Naive B cell (primary cell): ENCODE results near the gene PANK4. TPM values are rescaled to one million over a fixed set of nuclear protein-coding genes. Genes with fewer than 3 reads are reported as not detected.
"Not testable (repeated sequence)": the region's sequence is repeated elsewhere in the genome, so short reads cannot be mapped to it uniquely, and the experiment has no call there.

ENCODE experiments used
- ATAC-seq, 2 donors: fragments of 150-1000 bp; cut with Tn5 transposase; 2 replicates each; pipeline ENCODE4 v1.10.0; 2021; ENCODE audit warnings: low read depth in 2 of 2, mild to moderate bottlenecking in 2 of 2, moderate library complexity in 2 of 2
- DNase-seq: peaks from one replicate; pipeline ENCODE4 v3.0.0; 2022
- H3K27ac Mint-ChIP-seq, 6 donors: one replicate each; pipeline ENCODE4 v1.8.0; 2020 to 2022; ENCODE audit warnings: mild to moderate bottlenecking in 6 of 6, mixed read lengths in 6 of 6, moderate library complexity in 5 of 6, inconsistent platforms in 2 of 6
- H3K27me3 Mint-ChIP-seq, 3 donors: one replicate each; pipeline ENCODE4 v1.8.0; 2021 to 2022; ENCODE audit warnings: mixed read lengths in 3 of 3, mild to moderate bottlenecking in 1 of 3
- H3K36me3 Mint-ChIP-seq, 2 donors: one replicate each; pipeline ENCODE4 v1.8.0; 2020 to 2022; ENCODE audit warnings: mixed read lengths in 2 of 2, inconsistent platforms in 1 of 2, mild to moderate bottlenecking in 1 of 2
- H3K4me1 Mint-ChIP-seq, 3 donors: one replicate each; pipeline ENCODE4 v1.8.0; 2020 to 2022; ENCODE audit warnings: mixed read lengths in 3 of 3, inconsistent platforms in 1 of 3, mild to moderate bottlenecking in 1 of 3, moderate library complexity in 1 of 3
- H3K4me3 Mint-ChIP-seq, 8 donors: one replicate each; pipeline ENCODE4 v1.8.0; 2020 to 2022; ENCODE audit warnings: mild to moderate bottlenecking in 8 of 8, mixed read lengths in 8 of 8, moderate library complexity in 8 of 8, inconsistent platforms in 2 of 8
- H3K9me3 Mint-ChIP-seq, 7 donors: one replicate each; pipeline ENCODE4 v1.8.0; 2020 to 2022; ENCODE audit warnings: mixed read lengths in 7 of 7, mild to moderate bottlenecking in 5 of 7, inconsistent platforms in 2 of 7, moderate library complexity in 1 of 7
- polyA plus RNA-seq, 6 donors: library from polyadenylated mRNA; unstranded; fragments of 300-500 nt; fragmentation: Illumina TruSeq; gene quantifications; one replicate each; pipeline ENCODE4 v1.2.3, GENCODE V29; 2021; ENCODE audit warnings: low read depth in 6 of 6

PANK4 gene
- polyA plus RNA-seq = 10 to 100 TPM in 3 of 6 donors, 1 to 10 TPM in 3; 8.6 to 22.2 (median 9.9) TPM

DNA sequence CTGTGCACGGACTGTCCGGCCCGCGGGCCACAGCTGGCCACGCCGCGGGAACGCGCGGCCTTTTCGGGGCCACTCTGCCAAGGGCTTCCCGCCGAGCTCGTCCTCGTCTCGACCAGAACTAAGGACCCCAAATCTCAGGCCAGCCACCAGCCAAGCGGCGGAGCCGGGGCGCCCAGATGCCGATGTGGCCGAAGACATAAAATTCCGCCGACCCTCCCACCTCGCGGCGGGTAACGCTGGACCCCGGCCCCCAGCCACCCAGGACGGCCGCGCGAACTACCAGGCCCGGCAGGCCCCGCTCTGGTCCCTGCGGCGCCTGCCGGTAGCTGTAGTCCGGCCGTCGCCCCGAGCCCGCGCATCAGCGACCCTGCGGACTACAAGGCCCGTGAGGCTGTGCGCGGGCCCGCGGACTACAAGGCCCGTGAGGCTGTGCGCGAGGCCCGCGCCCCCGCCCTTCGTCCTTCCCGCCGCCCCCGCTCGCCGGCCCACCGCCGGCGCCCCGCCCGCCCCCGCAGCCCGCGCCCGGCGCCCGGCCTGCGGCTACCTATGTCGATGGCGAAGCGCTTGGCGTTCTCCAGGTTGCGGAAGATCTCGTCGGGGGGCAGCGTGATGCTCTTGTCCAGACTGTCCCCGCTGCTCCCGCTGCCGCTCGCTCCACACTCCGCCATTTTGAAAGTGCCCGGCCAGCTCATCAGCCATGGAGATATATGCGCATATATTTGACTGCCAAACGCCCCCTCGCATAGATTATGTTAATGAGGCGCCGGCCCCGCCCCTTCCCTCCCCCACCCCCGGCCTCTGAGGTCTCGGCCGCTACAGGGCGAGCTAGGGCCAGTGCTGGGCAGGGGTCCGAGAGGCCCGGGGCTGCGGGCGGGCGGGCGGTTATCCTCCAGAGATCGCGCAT lies at the start of gene PANK4:
PANK4 (minus strand) TSS at position 677 of the 904 bp plus-strand sequence; CDS start at position 668, 9 bp downstream.
- DNase-seq (peak; percentile 87), ATAC-seq (peak; percentile 90 to 91)
- Mint-ChIP-seq H3K36me3 (no peaks in the 10 kb centered on the region), H3K27me3 (peaks cover 0 to 17% (median 5%) of the 10 kb centered on the region in 3 donors), H3K27ac (peak within 1 kb of the TSS; percentile 92 to 99 (median 98)), H3K9me3 (no peaks in the 10 kb centered on the region), H3K4me3 (peak within 1 kb of the TSS; percentile 92 to 99 (median 98)), H3K4me1 (peaks cover 16 to 41% (median 41%) of the 10 kb centered on the region in 3 donors)

DNA sequence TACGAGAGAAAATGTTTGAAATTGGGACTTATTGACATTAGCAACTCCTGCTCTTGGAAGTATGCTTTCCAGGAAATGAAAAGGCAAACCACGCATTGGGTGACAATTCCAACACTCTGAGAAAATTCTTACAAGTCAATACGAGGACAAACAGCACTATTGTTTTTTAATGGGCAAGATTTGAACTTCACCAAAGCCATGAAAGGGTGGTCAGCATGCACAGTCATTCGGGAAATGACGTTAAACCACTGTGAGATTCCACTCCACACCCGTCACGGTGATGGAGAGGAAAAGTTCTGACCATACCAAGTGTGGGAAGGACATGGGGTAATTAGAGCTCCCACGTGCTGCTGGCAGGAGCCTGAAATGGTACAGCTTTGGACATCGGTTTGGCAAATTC lies 48.0 kb upstream of the PANK4 start:
- peaks cover 0 to 14% (median 10%) of the 10 kb centered on the region in 7 donors for H3K9me3 Mint-ChIP-seq
- ATAC-seq = no peak
- H3K27ac Mint-ChIP-seq = peak overlapping the region in 1 of 6 donors; percentile 59
- no peak for DNase-seq
- peaks cover 30 to 53% (median 32%) of the 10 kb centered on the region in 3 donors for H3K4me1 Mint-ChIP-seq
- peak overlapping the region in 1 of 8 donors; percentile 62 for H3K4me3 Mint-ChIP-seq
- H3K36me3 Mint-ChIP-seq = peaks cover 0 to 24% of the 10 kb centered on the region in 2 donors
- H3K27me3 Mint-ChIP-seq = no peaks in the 10 kb centered on the region

DNA sequence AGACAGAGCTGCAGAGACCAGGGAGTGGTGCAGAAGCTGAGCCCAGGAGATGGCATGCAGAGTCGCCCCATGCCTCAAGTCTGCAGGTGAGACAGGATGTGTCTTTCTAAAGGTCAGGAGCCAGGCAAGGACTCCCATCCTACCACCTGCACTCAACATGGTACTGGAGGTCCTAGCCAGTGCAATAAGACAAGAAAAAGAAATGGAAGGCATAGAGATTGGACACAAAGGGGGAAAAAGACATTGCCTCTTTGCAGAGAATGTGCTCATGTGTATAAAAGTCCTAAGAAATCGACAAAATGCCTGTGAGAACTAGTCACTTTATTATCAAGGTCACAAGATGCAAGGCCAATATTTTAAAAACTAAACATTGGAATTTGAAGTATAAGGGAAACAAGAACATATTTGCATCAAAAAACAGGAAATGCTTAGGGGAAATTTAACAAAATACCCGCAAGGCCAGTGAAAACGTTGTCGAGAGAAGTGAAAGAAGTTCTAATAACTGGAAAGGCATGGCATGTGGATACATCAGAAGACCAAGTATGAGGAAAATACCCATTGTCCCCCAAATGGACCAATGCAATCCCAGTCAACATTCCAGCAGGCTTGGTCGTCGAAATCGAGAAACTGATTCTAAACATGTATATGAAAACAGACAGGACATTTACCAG lies 47.0 kb upstream of the PANK4 start:
- no peaks in the 10 kb centered on the region for H3K27me3 Mint-ChIP-seq
- no peak for DNase-seq
- peaks cover 0 to 17% of the 10 kb centered on the region in 2 donors for H3K36me3 Mint-ChIP-seq
- H3K4me1 Mint-ChIP-seq = peaks cover 22 to 44% (median 22%) of the 10 kb centered on the region in 3 donors
- ATAC-seq = no peak
- peaks cover 0 to 14% (median 10%) of the 10 kb centered on the region in 7 donors for H3K9me3 Mint-ChIP-seq
- H3K27ac Mint-ChIP-seq = peak overlapping the region in 4 of 6 donors; percentile 14 to 80 (median 68)
- H3K4me3 Mint-ChIP-seq = peak overlapping the region in 3 of 8 donors; percentile 18 to 36 (median 23)

DNA sequence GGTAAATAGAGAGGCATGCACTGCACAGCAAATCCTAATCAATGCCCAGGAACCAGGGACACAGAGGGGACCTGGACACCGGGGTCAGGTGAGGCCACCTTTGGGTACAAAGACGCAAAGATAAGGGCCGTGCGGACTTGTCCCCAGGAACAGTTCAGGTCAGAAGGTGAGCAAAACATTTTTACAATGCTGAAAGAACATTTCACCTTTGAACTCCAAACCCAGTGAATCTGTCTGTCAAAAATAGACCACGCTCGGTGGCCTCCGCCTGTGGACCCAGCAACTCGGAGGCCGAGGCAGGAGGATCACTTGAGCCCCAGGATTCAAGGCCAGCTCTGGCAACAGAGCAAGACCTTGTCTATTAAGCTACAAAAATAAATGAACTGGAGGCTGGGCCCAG lies 45.0 kb upstream of the PANK4 start:
- Mint-ChIP-seq H3K4me1 (peaks cover 13 to 25% (median 14%) of the 10 kb centered on the region in 3 donors), H3K4me3 (no peak overlapping the region), H3K27me3 (no peaks in the 10 kb centered on the region), H3K27ac (peak overlapping the region in 1 of 6 donors; percentile 52), H3K9me3 (peaks cover 0 to 14% (median 10%) of the 10 kb centered on the region in 7 donors), H3K36me3 (peaks cover 0 to 17% of the 10 kb centered on the region in 2 donors)
- ATAC-seq = no peak
- DNase-seq = no peak

DNA sequence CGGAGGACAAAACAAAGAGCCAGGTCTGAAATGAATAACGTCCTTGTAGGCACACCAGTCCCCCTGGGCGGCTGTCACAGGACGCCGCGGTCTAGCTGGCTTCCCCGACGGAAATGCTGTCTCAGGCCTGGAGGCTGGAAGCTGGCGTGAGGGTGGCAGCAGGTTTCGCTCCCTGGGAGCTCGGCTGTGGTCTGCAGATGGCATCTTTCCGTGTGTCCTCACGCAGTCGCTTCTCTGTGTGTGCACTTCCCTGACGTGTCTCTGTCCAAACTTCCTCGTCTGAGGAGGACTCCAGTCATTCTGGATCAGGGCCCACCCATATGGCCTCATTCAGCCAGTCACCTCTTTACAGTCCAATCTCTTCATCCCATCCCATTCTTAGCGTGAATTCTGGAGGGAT lies 43.9 kb upstream of the PANK4 start:
- DNase-seq (no peak), ATAC-seq (no peak)
- H3K9me3 Mint-ChIP-seq = peaks cover 0 to 14% (median 10%) of the 10 kb centered on the region in 7 donors
- no peak overlapping the region for H3K4me3 Mint-ChIP-seq
- H3K27ac Mint-ChIP-seq = peak overlapping the region in 1 of 6 donors; percentile 75
- H3K36me3 Mint-ChIP-seq = peaks cover 0 to 17% of the 10 kb centered on the region in 2 donors
- H3K4me1 Mint-ChIP-seq = peaks cover 3 to 14% (median 7%) of the 10 kb centered on the region in 3 donors
- H3K27me3 Mint-ChIP-seq = no peaks in the 10 kb centered on the region

DNA sequence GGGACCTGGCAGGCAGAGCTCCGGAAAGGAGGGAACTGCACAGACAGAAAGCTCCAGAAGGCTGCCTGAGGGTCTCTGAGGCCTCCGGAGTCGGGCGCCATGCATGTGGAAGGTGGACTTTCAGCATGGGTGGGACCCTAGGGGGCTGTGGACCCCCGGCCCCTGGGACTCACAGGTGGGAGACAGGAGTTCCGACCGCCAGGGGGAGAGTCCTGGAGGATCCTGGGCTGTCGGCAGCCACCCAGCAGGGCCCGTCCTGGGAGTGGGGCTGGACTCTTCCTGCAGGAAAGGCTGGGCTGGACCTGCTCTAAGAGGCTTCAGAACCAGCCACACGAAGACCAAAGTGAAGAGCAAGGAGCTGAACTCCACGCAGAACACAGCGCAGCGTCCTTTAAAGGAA lies 43.3 kb upstream of the PANK4 start:
- Mint-ChIP-seq H3K36me3 (peaks cover 0 to 17% of the 10 kb centered on the region in 2 donors), H3K4me1 (peaks cover 8 to 14% (median 12%) of the 10 kb centered on the region in 3 donors), H3K9me3 (peaks cover 0 to 14% (median 10%) of the 10 kb centered on the region in 7 donors)
- DNase-seq, ATAC-seq, H3K4me3 Mint-ChIP-seq, H3K27me3 Mint-ChIP-seq, H3K27ac Mint-ChIP-seq: not testable (repeated sequence)

DNA sequence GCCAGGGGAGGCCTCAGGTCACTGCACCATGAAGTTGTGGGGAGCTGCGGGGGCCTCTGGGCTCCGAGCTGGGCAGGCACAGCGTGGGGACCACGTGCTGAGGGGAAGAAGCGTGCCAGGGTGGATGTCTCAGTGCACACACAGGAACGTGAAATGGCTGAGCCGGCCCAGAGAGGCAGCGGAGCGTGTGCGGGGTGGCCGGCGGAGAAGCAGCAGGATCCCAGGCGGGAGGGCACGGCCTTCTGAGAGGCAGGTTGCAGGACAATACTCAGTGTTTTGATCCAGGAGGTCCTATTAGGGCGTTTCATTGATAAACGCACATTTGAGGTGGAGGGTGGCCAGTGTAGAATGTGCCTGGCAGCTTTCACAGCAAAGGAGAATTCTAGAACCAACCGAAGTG lies 42.7 kb upstream of the PANK4 start:
- DNase-seq (no peak), ATAC-seq (no peak)
- H3K4me1 Mint-ChIP-seq = peaks cover 8 to 14% (median 12%) of the 10 kb centered on the region in 3 donors
- no peaks in the 10 kb centered on the region for H3K27me3 Mint-ChIP-seq
- H3K36me3 Mint-ChIP-seq = peaks cover 0 to 17% of the 10 kb centered on the region in 2 donors
- peaks cover 0 to 14% (median 10%) of the 10 kb centered on the region in 7 donors for H3K9me3 Mint-ChIP-seq
- no peak overlapping the region for H3K4me3 Mint-ChIP-seq
- H3K27ac Mint-ChIP-seq = peak overlapping the region in 1 of 6 donors; percentile 90

DNA sequence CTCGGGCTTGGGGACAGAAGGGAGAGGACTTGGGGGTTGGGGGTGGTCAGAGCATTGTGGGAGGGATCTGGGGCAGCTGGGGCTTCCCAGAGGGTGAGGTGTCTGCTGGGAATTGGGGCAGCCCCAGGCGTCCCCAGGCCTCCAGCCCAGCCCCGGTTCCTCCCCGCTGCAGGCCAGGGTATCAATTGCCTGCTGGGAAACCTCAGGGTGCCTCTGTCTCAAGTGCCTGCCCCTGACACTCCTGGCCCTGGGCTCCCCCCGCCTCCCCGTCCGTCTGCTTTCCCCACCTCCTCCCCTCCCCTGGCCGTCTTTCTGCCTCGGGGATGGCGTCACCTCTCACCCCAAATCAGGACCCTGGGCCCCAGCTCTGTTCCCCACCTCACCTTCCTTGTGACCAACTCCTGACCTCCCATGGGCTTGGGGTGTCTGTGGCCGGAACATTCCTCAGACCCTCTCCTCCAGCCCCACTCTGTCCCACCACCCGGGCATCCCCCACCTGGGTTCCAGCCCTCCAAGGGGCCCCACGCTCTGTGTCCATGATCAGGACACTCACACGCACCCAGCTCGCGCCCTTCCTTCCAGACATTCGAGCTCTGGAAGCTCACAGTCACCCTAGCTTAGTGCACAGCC lies 41.9 kb upstream of the PANK4 start:
- H3K4me1 Mint-ChIP-seq = peaks cover 7 to 14% (median 8%) of the 10 kb centered on the region in 3 donors
- not testable (repeated sequence) for H3K4me3 Mint-ChIP-seq, DNase-seq, ATAC-seq, H3K36me3 Mint-ChIP-seq, H3K27ac Mint-ChIP-seq, H3K9me3 Mint-ChIP-seq, H3K27me3 Mint-ChIP-seq

DNA sequence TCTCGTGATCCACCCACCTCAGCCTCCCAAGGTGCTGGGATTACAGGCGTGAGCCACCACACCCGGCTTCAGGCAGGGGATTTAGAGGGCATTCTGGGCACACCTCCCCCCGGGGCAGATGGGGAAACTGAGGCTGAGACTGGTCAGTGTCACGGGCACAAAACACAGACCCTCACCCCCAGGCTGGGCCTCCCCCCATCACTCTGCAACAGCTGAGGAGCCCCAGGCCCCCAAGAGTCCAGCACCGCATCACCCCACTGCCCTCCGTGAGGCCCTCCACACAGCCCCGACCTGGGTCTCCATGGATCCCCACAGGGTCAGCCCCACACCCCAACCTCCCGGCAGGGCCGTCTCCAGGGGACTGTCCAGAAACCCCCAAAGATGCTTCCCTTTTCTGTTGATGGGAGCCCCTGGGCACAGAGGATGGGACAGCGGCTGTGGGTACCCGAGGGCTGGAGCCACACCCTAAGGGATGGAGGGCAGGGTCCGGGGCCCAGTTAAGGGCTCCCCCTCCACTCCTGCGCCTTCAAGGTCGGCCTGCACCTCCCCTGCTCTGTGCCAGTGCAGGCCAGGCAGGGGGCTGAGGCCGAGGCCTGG lies 40.8 kb upstream of the PANK4 start:
- Mint-ChIP-seq H3K9me3 (no peaks in the 10 kb centered on the region), H3K4me3 (no peak overlapping the region), H3K36me3 (no peaks in the 10 kb centered on the region), H3K27ac (no peak overlapping the region), H3K27me3 (no peaks in the 10 kb centered on the region), H3K4me1 (peaks cover 1 to 11% (median 9%) of the 10 kb centered on the region in 3 donors)
- no peak for ATAC-seq
- DNase-seq = no peak

DNA sequence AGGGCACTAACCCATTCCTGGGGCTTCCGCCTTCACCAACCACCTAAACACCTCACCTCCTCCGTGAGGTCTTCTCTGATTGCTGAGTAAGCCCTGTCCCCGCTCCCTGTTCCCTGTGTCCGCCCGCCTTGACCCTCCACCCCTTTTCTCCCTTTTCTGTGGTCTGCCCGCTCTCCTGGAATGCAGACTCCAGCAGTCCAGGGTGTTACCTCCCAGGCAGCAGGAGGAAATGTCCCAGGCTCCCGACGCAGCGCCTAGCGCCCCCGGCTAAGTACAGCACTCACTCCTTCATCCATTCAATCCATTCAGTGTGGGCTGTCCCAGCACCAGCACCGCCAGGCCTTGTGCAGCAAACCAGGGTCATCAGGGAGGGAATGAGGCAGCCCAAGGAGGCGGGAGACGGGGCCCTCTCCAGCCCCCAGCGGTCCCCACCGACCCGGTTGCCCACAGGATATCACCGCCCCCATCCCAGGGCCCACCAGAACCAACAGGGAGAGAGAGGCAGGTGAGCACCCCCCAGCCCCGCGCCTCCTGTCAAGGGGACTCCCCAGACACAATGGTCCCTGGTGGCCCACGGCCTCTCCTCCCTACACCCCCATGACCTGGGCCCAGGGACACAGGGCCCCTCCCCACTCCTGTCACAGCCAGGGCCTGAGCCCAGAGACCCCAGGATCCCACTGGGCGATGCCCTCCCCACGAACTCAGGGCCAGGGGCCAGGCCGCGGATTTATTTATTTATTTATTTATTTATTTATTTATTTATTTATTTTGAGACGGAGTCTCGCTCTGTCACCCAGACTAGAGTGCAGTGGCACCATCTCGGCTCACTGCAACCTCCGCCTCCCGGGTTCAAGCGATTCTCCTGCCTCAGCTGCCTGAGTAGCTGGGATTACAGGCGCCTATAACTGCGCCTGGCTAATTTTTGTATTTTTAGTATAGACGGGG lies 40.0 kb upstream of the PANK4 start:
- no peaks in the 10 kb centered on the region for H3K27me3 Mint-ChIP-seq
- H3K9me3 Mint-ChIP-seq = no peaks in the 10 kb centered on the region
- H3K4me1 Mint-ChIP-seq = peaks cover 3 to 16% (median 11%) of the 10 kb centered on the region in 3 donors
- H3K27ac Mint-ChIP-seq = peak overlapping the region in 2 of 6 donors; percentile 52 to 85
- no peak for DNase-seq
- H3K36me3 Mint-ChIP-seq = peaks cover 0 to 3% of the 10 kb centered on the region in 2 donors
- no peak overlapping the region for H3K4me3 Mint-ChIP-seq
- no peak for ATAC-seq

DNA sequence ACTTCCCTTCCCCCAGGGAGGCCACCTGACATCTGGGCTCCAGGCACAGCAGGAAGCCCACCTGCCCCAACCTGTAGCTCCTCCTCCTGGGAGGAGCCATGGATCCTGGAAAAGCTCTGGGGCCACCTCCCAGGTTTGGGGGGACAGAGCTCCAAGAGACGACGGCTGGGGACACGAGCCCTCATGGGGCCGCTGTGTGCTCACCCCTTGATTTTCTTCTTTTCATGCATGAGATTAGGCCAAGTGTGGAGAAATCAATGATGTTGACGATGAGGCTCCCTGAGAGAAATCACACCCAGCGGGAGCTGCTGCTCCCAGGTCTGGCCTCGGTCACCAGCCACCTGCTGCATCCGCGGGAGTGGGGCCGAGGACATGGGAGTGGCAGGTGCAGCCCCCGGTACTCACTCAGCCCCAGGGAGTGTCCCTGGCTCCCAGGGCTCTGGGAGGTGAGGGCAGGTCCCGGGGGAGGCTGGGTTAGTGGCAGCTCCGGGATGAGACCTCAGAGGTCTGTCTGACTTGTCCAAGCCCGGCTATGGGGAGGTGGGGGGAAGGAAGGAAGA lies 38.5 kb upstream of the PANK4 start:
- H3K27me3 Mint-ChIP-seq = no peaks in the 10 kb centered on the region
- H3K27ac Mint-ChIP-seq = peak overlapping the region in 2 of 6 donors; percentile 41 to 83
- no peaks in the 10 kb centered on the region for H3K9me3 Mint-ChIP-seq
- H3K4me3 Mint-ChIP-seq = no peak overlapping the region
- ATAC-seq (no peak), DNase-seq (no peak)
- peaks cover 0 to 9% of the 10 kb centered on the region in 2 donors for H3K36me3 Mint-ChIP-seq
- H3K4me1 Mint-ChIP-seq = peaks cover 4 to 20% (median 15%) of the 10 kb centered on the region in 3 donors
